Endothelial cell (in vitro differentiated cells): Measurements from ENCODE around the gene KCNH6. TPM values are rescaled to one million over a fixed set of nuclear protein-coding genes. Genes with fewer than 3 reads are reported as not detected.

Source experiments
- DNase-seq: peaks from one replicate; pipeline ENCODE4 v3.0.0; 2021; ENCODE audit warnings: low spot score
- H3K27ac Mint-ChIP-seq: one replicate; pipeline ENCODE4 v1.8.0; 2021; ENCODE audit warnings: mixed read lengths, inconsistent platforms; ENCODE audit not compliant: unreplicated experiment
- H3K27me3 Mint-ChIP-seq: one replicate; pipeline ENCODE4 v1.8.0; 2021; ENCODE audit warnings: mild to moderate bottlenecking, moderate library complexity, mixed read lengths, inconsistent platforms; ENCODE audit not compliant: unreplicated experiment
- H3K36me3 Mint-ChIP-seq: one replicate; pipeline ENCODE4 v1.8.0; 2021; ENCODE audit warnings: mild to moderate bottlenecking, low read depth, mixed read lengths, inconsistent platforms; ENCODE audit not compliant: unreplicated experiment
- H3K4me1 Mint-ChIP-seq: one replicate; pipeline ENCODE4 v1.8.0; 2021; ENCODE audit warnings: mild to moderate bottlenecking, mixed read lengths, inconsistent platforms; ENCODE audit not compliant: unreplicated experiment
- H3K4me3 Mint-ChIP-seq: one replicate; pipeline ENCODE4 v1.8.0; 2021; ENCODE audit warnings: mild to moderate bottlenecking, mixed read lengths, inconsistent platforms; ENCODE audit not compliant: unreplicated experiment
- H3K9me3 Mint-ChIP-seq: one replicate; pipeline ENCODE4 v1.8.0; 2021; ENCODE audit warnings: mixed read lengths, inconsistent platforms; ENCODE audit not compliant: unreplicated experiment
- CTCF ChIP-seq: fragments of 200-600 bp; sonication (generic); IDR thresholded peaks from one replicate; pipeline ENCODE4 v1.5.0; 2021; ENCODE audit warnings: antibody characterized with exemption; ENCODE audit not compliant: unreplicated experiment
- total RNA-seq: library from RNA; stranded (reverse); fragmentation: NEBNext Ultra II Directional; extraction: Animal tissue kit (Norgen Biotek cat#: 25700); gene quantifications from one replicate; pipeline ENCODE4 v1.2.1, GENCODE V29; 2021; ENCODE audit not compliant: unreplicated experiment

KCNH6 gene
- total RNA-seq, 1 donor from 2014 or later: 18.6 TPM

- no peaks in the 10 kb centered on the region for H3K36me3 Mint-ChIP-seq
- H3K4me3 Mint-ChIP-seq: peak overlapping the region; percentile 79
- H3K4me1 Mint-ChIP-seq: peaks cover 22% of the 10 kb centered on the region
- H3K27me3 Mint-ChIP-seq: peaks cover 11% of the 10 kb centered on the region
- DNase-seq: no peak
- H3K9me3 Mint-ChIP-seq: no peaks in the 10 kb centered on the region
- TF ChIP-seq CTCF: no peak
- H3K27ac Mint-ChIP-seq: peak overlapping the region; percentile 62
Observed at GRCh38 chr17:63524051-63524450, 893 bp downstream of the KCNH6 start.

- no peak for DNase-seq
- no peaks in the 10 kb centered on the region for H3K9me3 Mint-ChIP-seq
- TF ChIP-seq CTCF: no peak
- H3K27me3 Mint-ChIP-seq: peaks cover 17% of the 10 kb centered on the region
- no peak overlapping the region for H3K27ac Mint-ChIP-seq
- peaks cover 22% of the 10 kb centered on the region for H3K4me1 Mint-ChIP-seq
- H3K4me3 Mint-ChIP-seq: no peak overlapping the region
- H3K36me3 Mint-ChIP-seq: no peaks in the 10 kb centered on the region
Observed at GRCh38 chr17:63525190-63525946, 2.2 kb downstream of the KCNH6 start.

- no peak for DNase-seq
- Mint-ChIP-seq H3K4me3 (no peak overlapping the region), H3K36me3 (no peaks in the 10 kb centered on the region), H3K9me3 (no peaks in the 10 kb centered on the region), H3K4me1 (peaks cover 22% of the 10 kb centered on the region), H3K27me3 (peaks cover 17% of the 10 kb centered on the region), H3K27ac (no peak overlapping the region)
- no peak for TF ChIP-seq CTCF
Observed at GRCh38 chr17:63526861-63527260, 3.7 kb downstream of the KCNH6 start.

- H3K4me3 Mint-ChIP-seq: no peak overlapping the region
Observed at GRCh38 chr17:63528183-63528582, 5.0 kb downstream of the KCNH6 start.

More at GRCh38 chr17:63528183-63528582, 5.0 kb downstream of the KCNH6 start:
- TF ChIP-seq CTCF: no peak
- no peak for DNase-seq
- no peaks in the 10 kb centered on the region for H3K9me3 Mint-ChIP-seq
- peaks cover 18% of the 10 kb centered on the region for H3K27me3 Mint-ChIP-seq
- H3K27ac Mint-ChIP-seq: no peak overlapping the region
- peaks cover 22% of the 10 kb centered on the region for H3K4me1 Mint-ChIP-seq
- no peaks in the 10 kb centered on the region for H3K36me3 Mint-ChIP-seq
